ENCODE data around the gene NFAM1.

The NFAM1 gene

GRCh38 chr22:42341779-42342178, 90.4 kb downstream of the NFAM1 start:
- Mint-ChIP-seq H3K9me3 (no peaks in the 10 kb centered on the region), H3K4me3 (peak overlapping the region; percentile 7), H3K27ac (no peak overlapping the region), H3K4me1 (ENCODE audit: low read depth) (no peaks in the 10 kb centered on the region), H3K27me3 (ENCODE audit: low read depth) (peaks cover 22% of the 10 kb centered on the region), H3K36me3 (ENCODE audit: low read depth) (no peaks in the 10 kb centered on the region)
- no peak for DNase-seq (ENCODE audit: low spot score)

GRCh38 chr22:42340829-42341383, 91.3 kb downstream of the NFAM1 start:
- H3K36me3 Mint-ChIP-seq (ENCODE audit: low read depth), result no peaks in the 10 kb centered on the region
- H3K27me3 Mint-ChIP-seq (ENCODE audit: low read depth), result peaks cover 22% of the 10 kb centered on the region
- no peak overlapping the region for H3K4me3 Mint-ChIP-seq

GRCh38 chr22:42340150-42340549, 92.1 kb downstream of the NFAM1 start:
- Mint-ChIP-seq H3K9me3 (no peaks in the 10 kb centered on the region), H3K27ac (no peak overlapping the region), H3K4me1 (ENCODE audit: low read depth) (no peaks in the 10 kb centered on the region), H3K27me3 (ENCODE audit: low read depth) (peaks cover 22% of the 10 kb centered on the region), H3K4me3 (no peak overlapping the region), H3K36me3 (ENCODE audit: low read depth) (no peaks in the 10 kb centered on the region)
- no peak for DNase-seq (ENCODE audit: low spot score)

More at GRCh38 chr22:42340829-42341383, 91.3 kb downstream of the NFAM1 start:
- H3K9me3 Mint-ChIP-seq, result no peaks in the 10 kb centered on the region
- no peak overlapping the region for H3K27ac Mint-ChIP-seq
- DNase-seq (ENCODE audit: low spot score), result no peak
- no peaks in the 10 kb centered on the region for H3K4me1 Mint-ChIP-seq (ENCODE audit: low read depth)

- Mint-ChIP-seq H3K4me3 (no peak overlapping the region), H3K27ac (no peak overlapping the region), H3K27me3 (ENCODE audit: low read depth) (peaks cover 22% of the 10 kb centered on the region)
These were observed 93.7 kb downstream of the NFAM1 start for GRCh38 chr22:42338479-42338878.

GRCh38 chr22:42337356-42337755, 94.8 kb downstream of the NFAM1 start:
- Mint-ChIP-seq H3K27ac (no peak overlapping the region), H3K36me3 (ENCODE audit: low read depth) (no peaks in the 10 kb centered on the region)

More at GRCh38 chr22:42338479-42338878, 93.7 kb downstream of the NFAM1 start:
- Mint-ChIP-seq H3K9me3 (no peaks in the 10 kb centered on the region), H3K36me3 (ENCODE audit: low read depth) (no peaks in the 10 kb centered on the region), H3K4me1 (ENCODE audit: low read depth) (no peaks in the 10 kb centered on the region)
- DNase-seq (ENCODE audit: low spot score), result no peak

DNA sequence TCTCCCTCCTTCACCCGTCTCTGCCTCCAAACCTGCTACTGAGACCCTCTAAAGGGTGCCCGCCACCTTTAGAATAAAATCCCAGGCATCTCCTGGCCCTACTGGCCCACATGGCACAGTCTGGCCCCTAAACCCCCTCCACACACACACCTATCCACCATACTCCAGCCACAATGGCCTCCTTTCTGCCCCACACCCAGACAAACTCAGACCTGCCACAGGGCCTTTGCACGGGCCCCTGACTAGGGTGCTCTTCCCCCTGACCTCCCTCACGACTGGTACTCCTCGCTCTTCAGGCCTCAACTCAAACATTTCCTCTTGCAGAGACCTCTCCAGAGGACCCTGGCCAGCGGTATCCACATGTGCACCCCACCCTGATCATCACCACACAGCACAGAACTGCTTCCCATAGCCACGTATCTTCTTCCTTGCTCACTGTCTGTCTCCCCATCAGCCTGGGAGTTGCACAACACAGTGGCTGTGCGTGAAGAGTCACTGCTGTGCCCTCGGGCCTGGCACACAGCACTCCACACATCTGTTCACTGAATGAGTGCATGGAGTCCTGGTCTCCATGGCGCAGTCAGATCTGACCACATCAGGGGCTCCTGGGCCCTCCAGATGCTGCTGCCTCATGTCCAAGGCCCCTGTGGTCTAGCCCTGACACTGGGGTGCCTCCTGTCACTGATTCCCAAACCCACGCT, 95.5 kb downstream of the NFAM1 start:
- Mint-ChIP-seq H3K36me3 (ENCODE audit: low read depth) (no peaks in the 10 kb centered on the region), H3K4me1 (ENCODE audit: low read depth) (no peaks in the 10 kb centered on the region), H3K27ac (no peak overlapping the region), H3K27me3 (ENCODE audit: low read depth) (peaks cover 11% of the 10 kb centered on the region), H3K4me3 (no peak overlapping the region), H3K9me3 (no peaks in the 10 kb centered on the region)
- DNase-seq (ENCODE audit: low spot score), result no peak

More at GRCh38 chr22:42337356-42337755, 94.8 kb downstream of the NFAM1 start:
- Mint-ChIP-seq H3K4me1 (ENCODE audit: low read depth) (no peaks in the 10 kb centered on the region), H3K4me3 (no peak overlapping the region), H3K27me3 (ENCODE audit: low read depth) (peaks cover 18% of the 10 kb centered on the region), H3K9me3 (no peaks in the 10 kb centered on the region)
- DNase-seq (ENCODE audit: low spot score), result no peak

- no peak overlapping the region for H3K4me3 Mint-ChIP-seq
- H3K27ac Mint-ChIP-seq, result no peak overlapping the region
- H3K36me3 Mint-ChIP-seq (ENCODE audit: low read depth), result no peaks in the 10 kb centered on the region
- peaks cover 6% of the 10 kb centered on the region for H3K27me3 Mint-ChIP-seq (ENCODE audit: low read depth)
- H3K4me1 Mint-ChIP-seq (ENCODE audit: low read depth), result no peaks in the 10 kb centered on the region
- no peaks in the 10 kb centered on the region for H3K9me3 Mint-ChIP-seq
- DNase-seq (ENCODE audit: low spot score), result no peak
These were observed 96.3 kb downstream of the NFAM1 start for GRCh38 chr22:42335839-42336378.

DNA sequence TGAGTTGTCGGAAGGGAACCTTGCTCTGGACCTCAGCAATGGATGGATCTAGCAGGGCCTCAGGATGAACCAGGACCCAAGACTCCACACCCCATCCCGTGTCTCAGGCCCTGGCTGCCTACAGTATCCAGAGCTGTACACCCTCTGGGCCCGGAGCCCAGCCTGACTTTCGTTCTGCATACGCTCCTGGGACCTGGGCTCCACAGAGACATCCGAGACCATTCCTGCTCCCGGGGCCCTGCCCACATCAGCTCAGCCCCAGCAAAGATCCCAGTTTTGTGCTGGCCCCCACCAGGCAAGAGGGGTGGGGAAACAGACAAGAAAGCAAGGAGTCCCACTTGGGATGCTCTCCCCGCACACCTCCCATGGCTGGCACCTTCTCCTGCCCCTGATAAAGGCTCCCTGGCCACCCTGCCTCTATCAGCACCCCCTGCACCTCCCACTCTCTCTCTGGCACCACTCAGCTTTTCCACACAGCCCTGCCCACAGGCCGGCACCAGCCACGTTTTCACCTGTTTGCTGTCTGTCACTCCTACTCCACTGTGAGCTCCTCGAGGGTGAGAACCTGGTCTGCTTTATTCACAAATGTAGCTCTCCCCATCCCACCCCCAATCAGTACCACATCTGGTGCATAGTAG, 97.2 kb downstream of the NFAM1 start:
- no peak overlapping the region for H3K4me3 Mint-ChIP-seq
- H3K27ac Mint-ChIP-seq, result no peak overlapping the region
- H3K27me3 Mint-ChIP-seq (ENCODE audit: low read depth), result peaks cover 2% of the 10 kb centered on the region
- no peak for DNase-seq (ENCODE audit: low spot score)
- no peaks in the 10 kb centered on the region for H3K4me1 Mint-ChIP-seq (ENCODE audit: low read depth)
- no peaks in the 10 kb centered on the region for H3K9me3 Mint-ChIP-seq
- no peaks in the 10 kb centered on the region for H3K36me3 Mint-ChIP-seq (ENCODE audit: low read depth)

DNA sequence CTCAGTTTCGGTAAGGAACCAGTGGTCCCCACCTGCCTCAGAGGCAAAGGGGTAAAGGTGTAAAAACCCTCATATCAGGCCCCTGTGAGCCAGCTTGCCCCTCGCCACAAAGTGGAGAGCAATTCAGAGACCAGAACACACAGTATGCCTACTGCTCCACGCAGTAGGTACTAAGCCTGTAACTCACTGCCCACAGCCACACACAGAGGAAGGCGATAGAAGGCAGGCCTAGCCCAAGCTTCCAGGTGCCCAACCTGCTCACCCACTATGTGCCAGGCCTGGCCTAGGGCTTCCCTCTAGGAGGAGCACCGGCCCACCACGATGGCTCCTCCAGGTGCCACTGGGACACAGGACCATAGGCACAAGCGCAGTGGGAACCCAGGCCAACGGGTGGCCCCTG, 98.7 kb downstream of the NFAM1 start:
- Mint-ChIP-seq H3K27me3 (ENCODE audit: low read depth) (peaks cover 2% of the 10 kb centered on the region), H3K4me3 (no peak overlapping the region), H3K27ac (no peak overlapping the region), H3K36me3 (ENCODE audit: low read depth) (no peaks in the 10 kb centered on the region), H3K4me1 (ENCODE audit: low read depth) (no peaks in the 10 kb centered on the region), H3K9me3 (no peaks in the 10 kb centered on the region)
- no peak for DNase-seq (ENCODE audit: low spot score)

- no peaks in the 10 kb centered on the region for H3K9me3 Mint-ChIP-seq
- no peak for DNase-seq (ENCODE audit: low spot score)
- H3K27ac Mint-ChIP-seq, result no peak overlapping the region
- no peaks in the 10 kb centered on the region for H3K27me3 Mint-ChIP-seq (ENCODE audit: low read depth)
- peaks cover 2% of the 10 kb centered on the region for H3K4me1 Mint-ChIP-seq (ENCODE audit: low read depth)
- no peak overlapping the region for H3K4me3 Mint-ChIP-seq
- no peaks in the 10 kb centered on the region for H3K36me3 Mint-ChIP-seq (ENCODE audit: low read depth)
These were observed 100.1 kb downstream of the NFAM1 start for GRCh38 chr22:42332089-42332488.

DNA sequence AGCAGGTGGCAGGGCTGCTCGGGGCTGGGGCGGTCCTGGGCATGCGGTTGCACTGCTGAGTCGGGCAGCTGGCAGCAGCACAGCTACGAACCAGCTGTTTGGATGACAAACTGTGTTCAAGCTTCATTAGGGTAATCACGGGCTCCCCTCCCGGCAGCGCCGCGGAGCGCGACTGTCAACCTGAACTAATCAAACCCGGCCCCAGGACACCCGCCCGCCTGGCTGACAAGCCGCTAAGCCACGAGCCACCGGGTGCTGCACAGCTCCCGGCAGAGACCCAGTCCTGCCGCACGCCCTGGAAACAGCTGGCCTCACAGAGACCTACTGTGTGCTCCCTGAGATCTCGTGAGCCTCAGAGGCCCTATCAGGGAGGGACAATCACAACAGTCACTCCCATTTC, 101.2 kb downstream of the NFAM1 start:
- no peak overlapping the region for H3K27ac Mint-ChIP-seq
- H3K9me3 Mint-ChIP-seq, result no peaks in the 10 kb centered on the region
- H3K4me3 Mint-ChIP-seq, result no peak overlapping the region
- no peaks in the 10 kb centered on the region for H3K36me3 Mint-ChIP-seq (ENCODE audit: low read depth)
- peaks cover 2% of the 10 kb centered on the region for H3K4me1 Mint-ChIP-seq (ENCODE audit: low read depth)
- DNase-seq (ENCODE audit: low spot score), result no peak
- H3K27me3 Mint-ChIP-seq (ENCODE audit: low read depth), result no peaks in the 10 kb centered on the region
